GM20000 (cell line): ENCODE data around the gene GRK3.

ENCODE experiments used
- DNase-seq: peaks from one replicate; pipeline ENCODE4 v3.0.0; 2012; ENCODE audit warnings: low spot score
- CTCF ChIP-seq: IDR thresholded peaks from 2 replicates; pipeline ENCODE4 v1.5.1; 2012; ENCODE audit warnings: mild to moderate bottlenecking, control low read depth; ENCODE audit errors: extremely low read depth, missing control alignments

GRK3 gene

DNA sequence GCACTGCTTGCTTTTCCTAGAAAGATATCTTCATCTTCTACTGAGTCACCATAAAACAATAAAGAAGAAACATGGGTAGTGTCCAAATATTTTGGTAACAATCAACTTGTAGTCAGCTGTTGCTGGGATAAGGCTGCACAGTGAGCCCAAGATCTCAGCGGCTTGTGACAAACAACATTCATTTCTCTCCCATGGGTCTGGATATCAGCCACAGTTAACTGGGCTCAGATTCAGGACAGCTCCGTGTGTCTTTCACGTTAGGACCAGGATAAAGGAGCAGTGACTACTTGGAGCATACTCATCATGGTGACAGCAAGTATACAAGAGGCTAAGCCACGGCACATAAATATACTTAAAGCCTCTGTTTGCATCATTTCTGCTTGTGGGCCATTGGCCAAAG is 27.9 kb upstream of the GRK3 start:
- TF ChIP-seq CTCF, result no peak

DNA sequence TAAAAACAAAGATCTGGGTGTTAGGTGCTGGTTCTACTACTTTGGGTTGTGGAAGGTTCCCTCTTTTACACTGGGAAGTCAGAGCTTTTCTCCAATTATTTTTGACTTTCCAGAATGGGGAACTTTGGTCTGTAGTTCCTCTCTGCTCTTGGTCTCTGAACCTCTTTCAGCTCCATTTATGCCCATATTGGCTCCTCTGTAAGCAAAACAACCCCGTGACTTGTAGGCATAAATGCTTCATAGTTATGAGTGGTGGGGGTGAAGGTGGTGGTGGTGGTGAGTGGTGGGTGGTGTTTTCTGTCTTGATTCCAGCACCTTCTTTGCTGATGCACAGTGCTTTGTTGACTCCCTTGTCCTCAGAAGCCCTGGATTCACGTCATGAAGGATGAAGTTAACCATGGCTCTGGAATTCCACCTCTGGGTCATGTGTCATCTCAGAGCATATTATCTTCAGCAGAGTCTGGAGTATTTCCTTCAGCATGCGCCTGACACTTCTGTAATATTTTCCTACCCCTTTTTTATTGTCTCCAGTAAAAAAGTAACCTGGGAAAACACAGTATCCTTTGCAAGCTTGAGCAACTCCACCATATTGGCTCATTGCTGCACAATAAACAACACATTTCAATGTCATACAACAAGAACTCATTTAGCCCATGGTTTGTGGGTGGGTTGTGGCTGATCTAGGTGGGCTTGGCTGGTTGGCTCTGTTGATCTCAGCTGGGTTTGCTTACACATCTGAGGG is 24.1 kb upstream of the GRK3 start:
- no peak for TF ChIP-seq CTCF
- no peak for DNase-seq

More for the DNA sequence above, 27.9 kb upstream of the GRK3 start:
- DNase-seq, result no peak

DNA sequence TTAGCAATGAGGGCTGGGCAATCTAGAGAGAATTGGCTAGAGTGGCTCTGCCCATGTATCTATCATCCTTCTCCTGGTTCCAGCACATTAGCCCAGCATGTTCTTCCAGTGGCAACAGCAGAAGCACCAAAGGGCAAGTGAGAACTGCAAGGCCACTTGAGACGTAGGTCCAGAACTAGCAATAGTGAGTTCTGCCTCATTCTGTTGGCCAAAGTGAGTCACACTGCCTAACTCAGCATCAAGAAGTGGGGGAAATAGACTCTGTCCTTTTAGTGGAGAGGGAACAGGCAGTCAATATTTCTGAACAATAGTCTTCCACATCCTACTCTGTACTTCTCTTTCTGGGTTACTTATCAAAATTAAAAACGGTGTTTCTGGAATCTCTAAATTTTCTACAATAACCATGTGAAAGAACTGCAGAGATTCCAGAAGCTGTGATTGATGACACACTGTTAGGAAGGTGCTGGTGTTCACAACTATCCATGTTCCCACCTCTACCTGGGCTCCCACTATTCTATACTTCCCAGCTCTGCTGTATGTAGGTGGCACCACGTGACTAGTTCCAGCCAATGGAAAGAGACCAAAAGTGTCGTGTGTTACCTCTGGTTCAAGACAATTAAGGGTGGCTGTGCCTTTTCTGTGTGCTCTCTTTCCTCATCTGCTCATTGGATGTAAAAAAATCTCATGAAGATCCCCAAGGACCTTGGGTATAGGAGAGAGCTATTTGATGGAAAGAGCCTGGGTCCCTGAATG is 23.4 kb upstream of the GRK3 start:
- DNase-seq, result no peak
- no peak for TF ChIP-seq CTCF

- no peak for TF ChIP-seq CTCF
Observed at GRCh38 chr22:25542191-25542590, 22.3 kb upstream of the GRK3 start.

DNA sequence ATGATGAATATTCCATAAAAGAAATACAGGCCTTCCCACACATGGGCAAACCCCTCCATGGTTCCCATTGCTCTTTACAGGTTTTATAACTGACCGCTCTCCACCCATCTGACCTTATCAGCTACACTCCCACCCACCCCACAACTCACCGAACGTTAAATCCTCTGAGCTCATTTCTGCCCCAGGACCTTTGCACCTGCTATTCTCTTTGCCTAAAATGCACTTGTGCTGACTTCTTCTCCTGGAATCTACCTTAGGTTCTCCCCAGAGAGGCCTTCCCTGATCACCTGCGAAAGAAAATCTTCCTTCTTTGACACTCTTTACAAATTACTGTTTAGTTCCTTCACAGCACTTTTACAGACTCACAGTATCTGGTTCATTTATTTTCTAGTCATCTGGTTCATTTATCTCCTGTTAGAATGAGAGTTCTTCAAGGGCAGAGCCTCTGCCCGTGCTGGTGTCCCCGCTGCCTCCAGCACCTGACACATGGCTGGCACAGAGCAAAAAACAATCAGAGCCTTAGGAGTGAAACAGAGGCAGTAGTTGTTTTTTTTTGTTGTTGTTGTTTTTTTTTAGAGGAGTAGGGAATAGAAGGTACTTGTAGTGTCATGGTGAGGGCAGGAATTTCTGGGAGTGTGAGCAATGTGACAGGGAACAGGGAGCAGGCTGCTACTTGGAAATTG is 21.6 kb upstream of the GRK3 start:
- TF ChIP-seq CTCF, result no peak
- DNase-seq, result no peak

More at GRCh38 chr22:25542191-25542590, 22.3 kb upstream of the GRK3 start:
- DNase-seq, result no peak

DNA sequence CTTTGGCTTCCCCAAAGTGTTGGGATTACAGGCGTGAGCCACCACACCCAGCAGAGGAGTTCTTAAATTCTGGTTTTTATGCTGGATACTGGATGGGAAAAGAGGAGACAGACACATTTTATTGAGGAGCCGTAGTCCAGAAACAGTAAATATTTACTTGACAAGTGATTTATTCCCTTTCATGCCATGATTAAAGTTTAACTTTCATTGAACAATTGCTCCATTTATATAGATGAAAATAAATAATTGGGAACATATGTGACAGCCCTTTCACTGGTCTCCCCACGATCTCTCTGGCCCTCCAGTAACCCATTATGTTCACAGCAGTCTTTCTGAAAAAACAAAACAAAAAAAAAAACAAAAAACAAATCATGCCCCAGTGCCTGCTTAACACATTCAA is 19.3 kb upstream of the GRK3 start:
- no peak for TF ChIP-seq CTCF

GRCh38 chr22:25545672-25546071 is 18.8 kb upstream of the GRK3 start:
- no peak for TF ChIP-seq CTCF
- no peak for DNase-seq

More for the DNA sequence above, 19.3 kb upstream of the GRK3 start:
- no peak for DNase-seq
